SK-N-MC (cell line): ENCODE results near the gene HSPA1A.

Source experiments
- EZH2 ChIP-seq: fragments of 200-600 bp; sonication (generic); IDR thresholded peaks from one replicate; pipeline ENCODE4 v1.6.1; 2017; ENCODE audit warnings: antibody characterized with exemption
- FOXP2 ChIP-seq: optimal IDR thresholded peaks from 2 replicates; pipeline ENCODE3; 2011; ENCODE audit warnings: mild to moderate bottlenecking, moderate library complexity; ENCODE audit not compliant: insufficient read depth; ENCODE audit errors: extremely low read length, control extremely low read depth
- POLR2AphosphoS5 ChIP-seq: IDR thresholded peaks from 2 replicates; pipeline ENCODE4 v1.6.1; 2012; ENCODE audit warnings: mild to moderate bottlenecking, low read depth, low read length, borderline replicate concordance

- TF ChIP-seq POLR2AphosphoS5 (no peak), EZH2 (no peak), FOXP2 (no peak)
Measured at GRCh38 chr6:31768363-31769257, 46.7 kb upstream of the HSPA1A start.
